ENCODE measurements around the gene CDK5. TPM values are rescaled to one million over a fixed set of nuclear protein-coding genes. Genes with fewer than 3 reads are reported as not detected.

Gene CDK5
- total RNA-seq, 3 donors from 2014 or later: 8.3 to 12.4 (median 11.7) TPM

- H3K9me3 ChIP-seq: no peaks in the 10 kb centered on the region
- TF ChIP-seq CTCF (IDR thresholded peaks at IDR 0.05): no peak
- H3K36me3 ChIP-seq (ENCODE audit: low read depth): no peaks in the 10 kb centered on the region
- H3K4me1 ChIP-seq (ENCODE audit: low read depth): no peaks in the 10 kb centered on the region
- DNase-seq (no peak), ATAC-seq (no peak)
- intact Hi-C loops (cut with DNase I, micrococcal nuclease): no loop called here
- H3K4me3 ChIP-seq: no peak overlapping the region
Observed at GRCh38 chr7:151035902-151036301, 21.8 kb downstream of the CDK5 start.

- DNase-seq (no peak), ATAC-seq (no peak)
- no peaks in the 10 kb centered on the region for H3K36me3 ChIP-seq (ENCODE audit: low read depth)
- TF ChIP-seq CTCF (IDR thresholded peaks at IDR 0.05): no peak
- H3K9me3 ChIP-seq: no peaks in the 10 kb centered on the region
- no peak overlapping the region for H3K4me3 ChIP-seq
- H3K4me1 ChIP-seq (ENCODE audit: low read depth): no peaks in the 10 kb centered on the region
- intact Hi-C loops (cut with DNase I, micrococcal nuclease): no loop called here
Observed at GRCh38 chr7:151035026-151035717, 22.5 kb downstream of the CDK5 start.

- DNase-seq (no peak), ATAC-seq (no peak)
- no peak for TF ChIP-seq CTCF (IDR thresholded peaks at IDR 0.05)
- intact Hi-C loops (cut with DNase I, micrococcal nuclease): no loop called here
- Histone ChIP-seq H3K36me3 (ENCODE audit: low read depth) (no peaks in the 10 kb centered on the region), H3K9me3 (no peaks in the 10 kb centered on the region), H3K4me1 (ENCODE audit: low read depth) (peaks cover 3% of the 10 kb centered on the region), H3K4me3 (no peak overlapping the region)
Observed at GRCh38 chr7:151034312-151035025, 23.2 kb downstream of the CDK5 start.

GRCh38 chr7:151033864-151034249 is 23.8 kb downstream of the CDK5 start:
- DNase-seq (no peak), ATAC-seq (no peak)
- H3K36me3 ChIP-seq (ENCODE audit: low read depth): no peaks in the 10 kb centered on the region
- peaks cover 7% of the 10 kb centered on the region for H3K4me1 ChIP-seq (ENCODE audit: low read depth)
- intact Hi-C loops (cut with DNase I, micrococcal nuclease): no loop called here
- H3K9me3 ChIP-seq: no peaks in the 10 kb centered on the region
- H3K4me3 ChIP-seq: no peak overlapping the region
- TF ChIP-seq CTCF (IDR thresholded peaks at IDR 0.05): no peak

- Histone ChIP-seq H3K36me3 (ENCODE audit: low read depth) (no peaks in the 10 kb centered on the region), H3K4me3 (no peak overlapping the region), H3K9me3 (no peaks in the 10 kb centered on the region), H3K4me1 (ENCODE audit: low read depth) (peaks cover 11% of the 10 kb centered on the region)
- intact Hi-C loops (cut with DNase I, micrococcal nuclease): no loop called here
- no peak for TF ChIP-seq CTCF (IDR thresholded peaks at IDR 0.05)
- no peak for DNase-seq
- no peak for ATAC-seq
Observed at GRCh38 chr7:151032936-151033863, 24.5 kb downstream of the CDK5 start.
